Measurements from ENCODE around the gene CDPF1. TPM values are rescaled to one million over a fixed set of nuclear protein-coding genes. Genes with fewer than 3 reads are reported as not detected.

The CDPF1 gene
- total and polyA plus RNA-seq, 7 donors = 5.3 to 17.8 (median 9.1) TPM

GRCh38 chr22:46295277-46295971, 45.3 kb upstream of the CDPF1 start:
- peak in 1 of 4 donors; percentile 1 for ATAC-seq
- H3K36me3 ChIP-seq (ENCODE audit: insufficient read depth in 1 of 2, low read depth in 1 of 2) = peaks cover 0 to 26% of the 10 kb centered on the region in 2 donors
- peak overlapping the region; percentile 89 for H3K27ac ChIP-seq
- H3K9me3 ChIP-seq = no peaks in the 10 kb centered on the region
- H3K27me3 ChIP-seq (ENCODE audit: insufficient read depth in 3 of 3, low read length in 2 of 3) = no peaks in the 10 kb centered on the region
- H3K4me1 ChIP-seq = peaks cover 7% of the 10 kb centered on the region
- peak overlapping the region; percentile 74 for H3K4me3 ChIP-seq
- no peak for DNase-seq
- intact Hi-C loops (cut with DNase I) = loop anchor here in 1 of 2 donors (5.0 kb wide), 1 partner anchor 148 kb away; no protein-coding TSS in a partner anchor
- TF ChIP-seq CTCF (IDR thresholded peaks at IDR 0.05) = no peak
- WGBS, 3 donors = 56 to 66% (median 60%) methylated on average over 4 of the region's 4 CpGs

GRCh38 chr22:46294784-46295183, 44.7 kb upstream of the CDPF1 start:
- TF ChIP-seq CTCF (IDR thresholded peaks at IDR 0.05) = no peak
- Histone ChIP-seq H3K4me1 (peaks cover 11% of the 10 kb centered on the region), H3K27me3 (ENCODE audit: insufficient read depth in 3 of 3, low read length in 2 of 3) (no peaks in the 10 kb centered on the region), H3K27ac (no peak overlapping the region), H3K36me3 (ENCODE audit: insufficient read depth in 1 of 2, low read depth in 1 of 2) (peaks cover 0 to 26% of the 10 kb centered on the region in 2 donors), H3K4me3 (no peak overlapping the region), H3K9me3 (no peaks in the 10 kb centered on the region)
- WGBS, 3 donors = 81 to 93% (median 87%) methylated on average over 2 of the region's 2 CpGs
- intact Hi-C loops (cut with DNase I) = loop anchor here (5.0 kb wide), 1 partner anchor 147 kb away; no protein-coding TSS in a partner anchor
- DNase-seq (no peak), ATAC-seq (no peak)

- H3K27me3 ChIP-seq (ENCODE audit: insufficient read depth in 3 of 3, low read length in 2 of 3) = no peaks in the 10 kb centered on the region
- H3K27ac ChIP-seq = peak overlapping the region; percentile 41
- TF ChIP-seq CTCF (IDR thresholded peaks at IDR 0.05) = no peak
- WGBS, 3 donors = 72 to 82% (median 81%) methylated on average over 11 of the region's 11 CpGs
- ATAC-seq (no peak), DNase-seq (peak; percentile 60 to 77)
- H3K9me3 ChIP-seq = no peaks in the 10 kb centered on the region
- H3K4me3 ChIP-seq = no peak overlapping the region
- H3K4me1 ChIP-seq = peaks cover 11% of the 10 kb centered on the region
- H3K36me3 ChIP-seq (ENCODE audit: insufficient read depth in 1 of 2, low read depth in 1 of 2) = peaks cover 0 to 26% of the 10 kb centered on the region in 2 donors
- intact Hi-C loops (cut with DNase I) = loop anchor here in 1 of 2 donors (5.0 kb wide), 1 partner anchor 146 kb away; no protein-coding TSS in a partner anchor
These were observed 43.6 kb upstream of the CDPF1 start for GRCh38 chr22:46293577-46294260.

GRCh38 chr22:46292732-46293131, 42.6 kb upstream of the CDPF1 start:
- Histone ChIP-seq H3K9me3 (no peaks in the 10 kb centered on the region), H3K36me3 (ENCODE audit: insufficient read depth in 1 of 2, low read depth in 1 of 2) (peaks cover 0 to 26% of the 10 kb centered on the region in 2 donors), H3K27me3 (ENCODE audit: insufficient read depth in 3 of 3, low read length in 2 of 3) (no peaks in the 10 kb centered on the region), H3K27ac (no peak overlapping the region), H3K4me3 (no peak overlapping the region), H3K4me1 (peaks cover 11% of the 10 kb centered on the region)
- intact Hi-C loops (cut with DNase I) = loop anchor here in 1 of 2 donors (5.0 kb wide), 1 partner anchor 145 kb away; no protein-coding TSS in a partner anchor
- TF ChIP-seq CTCF (IDR thresholded peaks at IDR 0.05) = no peak
- DNase-seq = no peak
- 86 to 89% (median 87%) methylated on average over 14 of the region's 14 CpGs for WGBS, 3 donors
- no peak for ATAC-seq

Measured in psoas muscle (tissue), 8 donors.